Measurements from ENCODE around the gene VDR. TPM values are rescaled to one million over a fixed set of nuclear protein-coding genes. Genes with fewer than 3 reads are reported as not detected.

The VDR gene
- polyA plus RNA-seq, 12 donors, result 0.17 to 4.4 (median 0.56) TPM; not detected in 1

DNA sequence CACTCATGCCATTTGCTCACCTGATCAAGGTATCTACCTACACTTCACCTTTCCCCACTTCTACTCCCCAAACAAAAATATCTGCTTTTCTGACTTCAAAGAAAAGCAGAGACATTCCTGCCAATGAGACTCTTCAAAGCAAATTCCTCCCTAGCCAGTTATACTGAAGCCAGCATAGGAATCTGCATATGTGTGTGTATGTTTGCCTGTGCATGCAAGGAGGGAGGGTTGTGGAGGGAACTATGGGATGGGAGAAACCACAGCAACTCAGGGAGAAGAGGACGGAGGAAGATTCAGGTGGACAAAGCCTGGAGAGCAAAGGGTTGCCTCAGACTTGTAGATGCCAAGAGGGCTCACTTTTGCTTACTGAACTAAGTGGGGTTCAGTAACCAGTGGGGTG is 26.4 kb upstream of the VDR start:
- no peak for DNase-seq

GRCh38 chr12:47930634-47931033 is 25.8 kb upstream of the VDR start:
- DNase-seq, result no peak

- DNase-seq, result no peak
Measured at GRCh38 chr12:47927346-47927745, 22.6 kb upstream of the VDR start.

DNA sequence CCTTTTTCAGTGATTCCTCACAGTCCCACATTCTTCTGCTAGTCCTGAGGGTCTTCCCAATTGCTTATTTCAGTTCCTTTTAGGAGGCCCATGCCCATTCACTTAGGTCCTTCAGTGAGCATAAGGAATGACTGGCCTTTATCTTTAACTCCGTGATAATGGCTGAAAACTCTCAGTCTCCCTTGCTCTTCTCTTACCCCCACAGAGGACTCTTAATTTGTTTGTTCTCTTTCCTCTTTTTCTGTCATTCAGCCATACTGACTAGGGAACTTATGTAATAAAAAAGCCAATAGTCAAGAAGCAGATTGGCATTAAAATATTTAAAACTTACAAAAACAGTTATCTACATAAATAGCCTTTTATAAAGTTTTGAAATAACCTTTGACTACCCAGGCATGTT is 17.1 kb upstream of the VDR start:
- no peak for DNase-seq

GRCh38 chr12:47920913-47921312 is 16.1 kb upstream of the VDR start:
- DNase-seq, result no peak

DNA sequence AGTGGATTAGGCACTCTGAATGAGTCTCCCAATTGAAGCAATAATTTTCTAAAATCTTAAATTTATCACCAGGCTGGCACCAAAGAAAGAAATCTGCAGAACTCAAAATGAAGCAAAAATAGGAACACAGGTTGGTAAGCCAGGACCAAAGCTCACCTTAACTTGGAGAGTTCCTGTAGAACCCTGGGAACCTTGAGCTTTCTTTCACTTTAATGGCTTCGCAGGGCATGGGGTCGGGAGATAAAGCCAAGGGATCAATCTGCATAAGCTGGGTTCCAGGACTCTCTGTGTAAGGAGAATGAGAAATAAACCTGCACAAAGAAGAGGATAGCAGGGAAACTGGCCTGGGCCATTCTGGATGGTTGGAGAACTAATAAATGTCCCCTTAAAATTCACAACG is 8.3 kb upstream of the VDR start:
- DNase-seq, result no peak

DNA sequence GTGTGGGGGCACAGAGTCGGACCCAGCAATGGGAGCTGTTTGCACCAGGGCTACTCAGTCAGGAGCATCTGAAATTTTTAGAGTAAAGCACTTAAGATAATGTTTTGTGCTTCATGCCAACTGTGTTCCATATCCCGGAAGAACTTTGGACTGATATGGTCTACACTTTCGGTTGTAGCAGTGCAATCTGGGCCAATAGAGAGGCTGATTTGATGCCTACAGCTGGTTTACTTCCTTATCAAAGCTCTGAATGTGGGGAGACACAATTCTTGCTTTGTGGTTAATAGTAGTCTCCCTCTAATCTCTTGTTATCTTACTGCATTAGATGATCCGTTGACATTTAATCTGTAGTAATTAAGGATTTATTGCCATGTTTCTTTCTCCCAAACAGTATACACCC is 7.8 kb upstream of the VDR start:
- DNase-seq, result no peak

DNA sequence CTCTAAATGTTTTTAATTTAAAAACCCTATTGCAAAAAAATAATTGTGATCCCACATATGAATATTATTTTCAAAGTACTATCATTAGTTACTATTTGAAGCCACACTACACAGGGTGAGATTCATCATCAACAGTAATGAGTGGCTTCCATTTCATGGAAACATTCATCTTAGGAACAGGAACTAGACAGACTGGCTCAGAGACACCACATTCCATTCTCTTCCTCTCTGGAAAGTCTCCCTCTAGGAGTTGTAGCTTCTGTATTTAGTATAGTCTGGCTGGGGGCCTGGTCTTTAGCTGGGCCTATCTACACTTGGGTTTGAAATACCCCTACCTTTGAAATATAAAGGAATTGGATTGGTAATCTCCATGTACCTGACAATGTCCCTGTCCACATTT is 6.2 kb upstream of the VDR start:
- DNase-seq, result no peak

- no peak for DNase-seq
Measured at GRCh38 chr12:47910486-47910885, 5.7 kb upstream of the VDR start.

- no peak for DNase-seq
Measured at GRCh38 chr12:47909839-47910465, 5.2 kb upstream of the VDR start.

DNA sequence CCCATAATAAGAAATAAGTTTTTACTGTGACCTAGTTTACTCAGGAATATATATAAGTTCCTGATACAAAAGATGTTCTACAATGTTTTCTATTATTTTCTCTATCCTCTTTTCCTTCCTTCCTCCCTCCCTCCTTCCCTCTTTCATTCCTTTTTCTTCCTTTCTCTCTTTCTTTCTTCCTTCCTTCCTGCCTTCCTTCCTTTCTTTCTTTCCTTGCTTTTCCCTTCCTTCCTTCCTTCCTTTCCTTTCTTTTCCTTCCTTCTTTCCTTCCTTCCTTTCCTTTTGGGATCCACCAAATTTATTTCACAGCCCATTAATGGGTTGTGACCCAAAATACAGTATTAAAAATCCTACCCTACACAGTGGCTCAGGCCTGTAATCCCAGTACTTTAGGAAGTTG is 3.9 kb upstream of the VDR start:
- DNase-seq, result no peak

- no peak for DNase-seq
Measured at GRCh38 chr12:47907851-47908454, 3.2 kb upstream of the VDR start.

DNA sequence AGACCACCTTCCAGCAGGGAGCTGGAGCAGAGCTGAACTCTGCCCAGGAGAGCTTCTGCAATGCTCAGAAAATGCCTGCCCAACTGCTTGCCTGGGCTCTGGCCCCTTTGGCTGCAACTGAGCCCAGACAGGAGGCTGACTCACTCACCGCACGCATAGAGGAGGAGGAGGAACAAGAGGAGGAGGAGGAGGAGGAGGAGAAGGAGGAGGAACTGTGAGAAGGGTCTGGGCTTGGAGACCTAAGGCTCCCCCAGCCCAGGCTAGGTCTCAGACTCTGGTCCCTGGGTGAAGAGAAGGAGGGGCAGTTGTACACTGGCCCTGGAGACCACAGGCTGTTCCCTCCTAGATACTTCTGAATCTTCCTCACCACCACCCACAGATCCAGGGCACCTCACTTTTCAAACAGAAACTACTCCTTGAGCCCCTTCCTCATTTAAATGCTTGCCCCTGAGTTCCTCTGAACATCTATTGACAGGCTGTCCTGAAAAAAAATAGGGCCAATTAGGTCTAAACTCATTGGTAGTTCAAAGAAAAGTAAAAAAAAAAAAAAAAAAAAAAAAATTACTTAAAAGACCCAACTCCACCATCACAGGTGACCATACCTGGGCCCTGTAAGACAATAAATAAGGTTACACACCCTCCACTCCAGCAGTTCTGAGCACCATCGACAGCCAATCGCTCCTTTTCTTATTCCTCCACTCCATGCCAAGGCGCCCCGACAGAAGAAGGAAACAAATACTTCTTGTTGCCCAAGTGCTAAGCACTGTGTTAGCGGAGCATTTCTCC is 674 bp downstream of the VDR start:
- DNase-seq, result no peak

- DNase-seq, result no peak
Measured at GRCh38 chr12:47903151-47903611, 1.6 kb downstream of the VDR start.

DNA sequence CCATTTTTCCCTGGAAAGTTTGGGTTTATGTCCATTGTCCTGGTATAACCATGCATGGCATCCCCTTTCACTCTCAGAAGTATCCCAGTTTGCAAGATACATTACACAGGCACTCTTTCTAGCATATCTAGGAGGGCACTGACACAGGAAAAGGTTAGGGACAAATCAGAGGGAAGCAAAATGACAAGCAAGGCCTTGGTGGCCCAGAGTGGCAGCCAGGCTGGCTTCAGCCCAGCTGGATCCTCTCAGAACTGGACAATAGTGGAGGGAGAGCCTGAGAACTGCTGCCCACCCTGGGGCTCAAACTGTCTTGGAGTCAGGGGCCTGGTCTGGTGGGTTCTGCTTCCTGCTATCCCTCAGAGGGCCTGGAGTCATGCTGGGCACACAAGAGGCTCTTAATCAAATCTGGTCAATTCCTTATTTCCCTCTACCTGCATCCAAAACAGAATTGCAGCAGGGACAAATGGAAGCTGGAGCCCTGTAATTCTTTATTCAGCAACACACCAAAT is 2.6 kb downstream of the VDR start:
- no peak for DNase-seq

DNA sequence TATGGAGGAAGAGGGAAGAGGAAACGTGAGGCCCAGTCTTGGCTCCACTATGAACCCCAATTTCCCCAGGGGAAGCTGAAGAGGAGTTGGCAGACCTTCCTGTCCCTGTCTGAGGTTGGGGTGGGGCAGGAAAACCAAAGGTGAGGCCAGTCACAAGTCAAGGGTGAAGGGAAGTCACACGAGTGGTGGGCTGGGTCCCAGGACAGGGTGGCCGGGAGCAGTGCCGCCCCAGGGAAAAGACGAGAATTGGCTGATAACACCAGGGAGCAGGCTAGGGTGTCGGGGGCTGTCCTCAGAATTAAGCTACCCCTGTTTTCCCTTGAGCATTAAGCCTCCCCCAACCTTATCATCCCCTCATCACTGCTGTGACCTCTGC is 3.1 kb downstream of the VDR start:
- no peak for DNase-seq

DNA sequence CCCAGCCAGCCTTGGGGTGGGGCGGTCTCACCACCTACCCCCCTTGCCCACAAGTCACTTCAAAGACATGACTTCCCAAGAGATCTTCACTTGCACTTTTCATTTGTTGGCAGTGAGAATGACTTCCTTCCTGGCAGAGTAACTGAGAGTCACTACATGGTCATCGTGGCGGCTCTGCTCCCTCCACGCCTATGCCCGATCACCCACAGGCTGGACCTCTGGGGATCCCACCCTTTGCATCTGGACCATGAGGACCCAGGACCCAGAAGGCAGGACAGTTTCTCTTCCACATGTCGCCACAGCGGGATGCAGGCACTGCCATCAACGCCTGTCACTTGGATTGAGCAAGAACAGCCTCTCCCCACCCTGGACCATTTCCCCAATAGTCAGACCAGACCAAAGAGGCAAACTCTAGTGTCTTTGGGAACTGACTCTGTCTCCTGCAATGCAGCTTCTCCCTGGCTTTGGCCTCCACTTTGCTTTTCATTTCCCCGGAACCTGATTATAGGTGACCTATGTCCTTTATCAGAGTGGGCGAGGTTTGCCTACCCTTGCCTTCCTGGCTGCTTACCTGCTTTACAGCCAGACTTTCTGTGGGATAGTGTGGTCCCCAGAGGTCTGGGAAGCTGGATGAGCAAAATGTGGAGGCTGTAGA is 3.6 kb downstream of the VDR start:
- no peak for DNase-seq

- DNase-seq, result no peak
Measured at GRCh38 chr12:47900131-47901062, 4.4 kb downstream of the VDR start.

DNA sequence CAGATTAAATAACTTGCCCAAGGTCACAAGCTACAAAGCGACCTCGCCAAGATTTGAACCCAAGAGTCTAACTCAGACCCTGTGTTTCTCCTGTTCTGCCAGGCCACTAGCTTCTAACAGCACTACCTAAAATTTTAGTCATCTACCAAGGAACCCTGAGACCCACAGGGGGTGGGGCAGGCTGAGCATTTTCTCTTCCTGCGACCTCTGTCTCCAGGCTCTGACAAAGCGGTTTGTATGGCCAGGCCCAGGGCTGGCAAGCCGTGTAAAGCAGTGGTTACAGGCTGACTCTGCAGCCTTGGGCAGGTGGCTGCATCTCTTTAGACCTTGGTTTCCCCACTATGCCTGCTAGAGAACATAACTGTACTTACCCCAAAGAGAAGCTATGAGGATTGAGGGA is 5.3 kb downstream of the VDR start:
- no peak for DNase-seq

GRCh38 chr12:47896633-47897032 is 8.2 kb downstream of the VDR start:
- no peak for DNase-seq

- no peak for DNase-seq
Measured at GRCh38 chr12:47896022-47896421, 8.8 kb downstream of the VDR start.
